Left lung (tissue), 10 donors: Measurements from ENCODE around the gene CPNE8. TPM values are rescaled to one million over a fixed set of nuclear protein-coding genes. Genes with fewer than 3 reads are reported as not detected.

Source experiments
- ATAC-seq: fragments of 200-7000 bp; cut with Tn5 transposase; one replicate; pipeline ENCODE4 v1.9.1; 2020; ENCODE audit warnings: moderate library complexity
- DNase-seq, 4 donors: peaks; one replicate each; pipeline ENCODE4 v3.0.0-alpha.2; 2013 to 2020
- H3K27ac ChIP-seq, 2 donors: fragments of 200-600 bp; sonication (generic) in 1 of 2; one replicate each; pipeline versions ENCODE4 v1.5.0 to v1.8.0; 2020 to 2021
- H3K27me3 ChIP-seq, 2 donors: fragments of 200-600 bp; sonication (generic) in 1 of 2; one replicate each; pipeline versions ENCODE4 v1.5.0 to v1.8.0; 2020 to 2021
- H3K36me3 ChIP-seq, 2 donors: fragments of 200-600 bp; sonication (generic) in 1 of 2; one replicate each; pipeline versions ENCODE4 v1.5.0 to v1.8.0; 2020 to 2021
- H3K4me1 ChIP-seq, 2 donors: fragments of 200-600 bp; one replicate each; pipeline ENCODE4 v1.8.0; 2021
- H3K4me3 ChIP-seq, 2 donors: fragments of 200-600 bp; sonication (generic) in 1 of 2; one replicate each; pipeline versions ENCODE4 v1.5.0 to v1.8.0; 2020 to 2021; ENCODE audit warnings: mild to moderate bottlenecking in 1 of 2
- H3K9me3 ChIP-seq, 2 donors: fragments of 200-600 bp; sonication (generic) in 1 of 2; one replicate each; pipeline versions ENCODE4 v1.5.0 to v1.8.0; 2020 to 2021
- CTCF ChIP-seq, 2 donors: fragments of 200-600 bp; sonication (generic) in 1 of 2; IDR thresholded peaks; one replicate each; pipeline versions ENCODE4 v1.5.0 to v1.8.0; 2021; ENCODE audit warnings: antibody characterized with exemption in 2 of 2
- intact Hi-C, 2 donors: fragments of 100-400 bp; cut with DNase I; formaldehyde crosslinking; loops; one replicate each; pipeline versions ENCODE4 v1.11.2 to v1.14.2; 2022
- polyA plus RNA-seq, 6 donors: library from polyadenylated mRNA; unstranded; fragments of 120-200 nt; gene quantifications; one replicate each; pipeline ENCODE4 v1.2.1, GENCODE V29; 2013; ENCODE audit not compliant: insufficient read length in 6 of 6
- total RNA-seq, 2 donors: library from RNA; stranded (reverse); fragmentation: NEBNext Ultra II Directional; extraction: Animal tissue kit (Norgen Biotek cat#: 25700); gene quantifications; one replicate each; pipeline ENCODE4 v1.2.1, GENCODE V29; 2021
- donor health status: DM: no; HTN: yes; CAD: no.
- donor health status: DM: no; HTN: no; CAD: no.

CPNE8 gene
- total and polyA plus RNA-seq, 8 donors = 6.4 to 25.8 (median 9.3) TPM

- Histone ChIP-seq H3K4me3 (no peak overlapping the region), H3K4me1 (no peaks in the 10 kb centered on the region), H3K9me3 (no peaks in the 10 kb centered on the region), H3K27ac (no peak overlapping the region), H3K36me3 (no peaks in the 10 kb centered on the region), H3K27me3 (no peaks in the 10 kb centered on the region)
- TF ChIP-seq CTCF (IDR thresholded peaks at IDR 0.05) = no peak
- intact Hi-C loops = no loop called here
- DNase-seq = no peak
- ATAC-seq = no peak
Measured at GRCh38 chr12:38711054-38711453, 194.3 kb downstream of the CPNE8 start.

GRCh38 chr12:38708466-38708865 lies 196.9 kb downstream of the CPNE8 start:
- DNase-seq (no peak), ATAC-seq (no peak)
- Histone ChIP-seq H3K27me3 (no peaks in the 10 kb centered on the region), H3K27ac (no peak overlapping the region), H3K4me3 (no peak overlapping the region), H3K4me1 (no peaks in the 10 kb centered on the region), H3K9me3 (no peaks in the 10 kb centered on the region), H3K36me3 (no peaks in the 10 kb centered on the region)
- no peak for TF ChIP-seq CTCF (IDR thresholded peaks at IDR 0.05)
- intact Hi-C loops = no loop called here

GRCh38 chr12:38707648-38708047 lies 197.7 kb downstream of the CPNE8 start:
- no peaks in the 10 kb centered on the region for H3K9me3 ChIP-seq
- H3K36me3 ChIP-seq = no peaks in the 10 kb centered on the region
- intact Hi-C loops = no loop called here
- H3K4me3 ChIP-seq = no peak overlapping the region
- no peak for ATAC-seq
- TF ChIP-seq CTCF (IDR thresholded peaks at IDR 0.05) = no peak
- H3K27me3 ChIP-seq = no peaks in the 10 kb centered on the region
- no peak overlapping the region for H3K27ac ChIP-seq
- DNase-seq = no peak
- no peaks in the 10 kb centered on the region for H3K4me1 ChIP-seq

- H3K4me1 ChIP-seq = no peaks in the 10 kb centered on the region
- intact Hi-C loops = no loop called here
- ATAC-seq (no peak), DNase-seq (no peak)
- no peaks in the 10 kb centered on the region for H3K9me3 ChIP-seq
- H3K27me3 ChIP-seq = no peaks in the 10 kb centered on the region
- H3K27ac ChIP-seq = no peak overlapping the region
- peaks cover 0 to 11% of the 10 kb centered on the region in 2 donors for H3K36me3 ChIP-seq
- no peak overlapping the region for H3K4me3 ChIP-seq
- no peak for TF ChIP-seq CTCF (IDR thresholded peaks at IDR 0.05)
Measured at GRCh38 chr12:38697289-38697688, 208.1 kb downstream of the CPNE8 start.

GRCh38 chr12:38695057-38695456 lies 210.3 kb downstream of the CPNE8 start:
- intact Hi-C loops = no loop called here
- Histone ChIP-seq H3K27ac (no peak overlapping the region), H3K9me3 (no peaks in the 10 kb centered on the region), H3K4me1 (no peaks in the 10 kb centered on the region), H3K27me3 (no peaks in the 10 kb centered on the region), H3K4me3 (no peak overlapping the region), H3K36me3 (peaks cover 0 to 4% of the 10 kb centered on the region in 2 donors)
- no peak for ATAC-seq
- DNase-seq = no peak
- no peak for TF ChIP-seq CTCF (IDR thresholded peaks at IDR 0.05)
